ENCODE results near the gene MBD3L1.

MBD3L1 gene

GRCh38 chr19:8881512-8881911 is 49.3 kb downstream of the MBD3L1 start:
- no peak for DNase-seq (ENCODE audit: low read depth)

GRCh38 chr19:8884416-8884815 is 52.2 kb downstream of the MBD3L1 start:
- DNase-seq (ENCODE audit: low read depth): no peak

GRCh38 chr19:8887364-8887763 is 55.2 kb downstream of the MBD3L1 start:
- no peak for DNase-seq (ENCODE audit: low read depth)

- no peak for DNase-seq (ENCODE audit: low read depth)
Measured at GRCh38 chr19:8890260-8890659, 58.1 kb downstream of the MBD3L1 start.

All from stimulated activated CD8-positive, alpha-beta memory T cell treated with anti-CD3 and anti-CD28 coated beads, Interleukin-15, amount 100 ng/mL, for 1 hour (primary cell).